ENCODE measurements around the gene GAL3ST3. TPM values are rescaled to one million over a fixed set of nuclear protein-coding genes. Genes with fewer than 3 reads are reported as not detected.

The GAL3ST3 gene
- polyA plus RNA-seq, 1 donor (not counting 4 experiments of a cell fraction or from before 2014, with no cell fraction given), result not detected

DNA sequence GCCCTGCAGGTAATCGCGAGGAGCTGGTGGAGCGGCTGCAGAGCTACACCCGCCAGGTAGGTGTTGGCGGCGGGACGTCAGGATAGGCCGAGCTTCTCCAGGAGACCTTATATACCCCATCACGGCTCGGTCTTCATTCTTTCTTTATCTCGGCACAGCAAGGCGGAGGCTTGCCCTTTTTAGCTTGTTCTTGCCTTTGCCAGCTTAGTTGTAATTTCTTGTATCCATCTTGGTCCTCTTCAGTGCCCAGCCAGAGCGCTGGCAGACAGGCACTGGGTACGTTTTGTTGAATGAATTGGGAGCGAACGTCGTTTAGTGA, 3.7 kb upstream of the GAL3ST3 start:
- dilution Hi-C loops (cut with MboI; ENCODE audit: extremely low pct_ligation_motif_present, low sequenced_read_pairs), result no loop called here
- FAIRE-seq (no peak), DNase-seq (ENCODE audit: low read depth, low spot score) (no peak)
- H3K4me3 ChIP-seq (ENCODE audit: control insufficient read depth in 2 of 3, extremely low read depth in 1 of 3, insufficient read depth in 2 of 3, low read depth in 1 of 3, low read length in 3 of 3), result peak overlapping the region; percentile 66 to 98 (median 94)
- H3K27ac ChIP-seq (ENCODE audit: control insufficient read depth, insufficient read depth, low read length), result peak overlapping the region; percentile 85
- TF ChIP-seq, protein P1, sequence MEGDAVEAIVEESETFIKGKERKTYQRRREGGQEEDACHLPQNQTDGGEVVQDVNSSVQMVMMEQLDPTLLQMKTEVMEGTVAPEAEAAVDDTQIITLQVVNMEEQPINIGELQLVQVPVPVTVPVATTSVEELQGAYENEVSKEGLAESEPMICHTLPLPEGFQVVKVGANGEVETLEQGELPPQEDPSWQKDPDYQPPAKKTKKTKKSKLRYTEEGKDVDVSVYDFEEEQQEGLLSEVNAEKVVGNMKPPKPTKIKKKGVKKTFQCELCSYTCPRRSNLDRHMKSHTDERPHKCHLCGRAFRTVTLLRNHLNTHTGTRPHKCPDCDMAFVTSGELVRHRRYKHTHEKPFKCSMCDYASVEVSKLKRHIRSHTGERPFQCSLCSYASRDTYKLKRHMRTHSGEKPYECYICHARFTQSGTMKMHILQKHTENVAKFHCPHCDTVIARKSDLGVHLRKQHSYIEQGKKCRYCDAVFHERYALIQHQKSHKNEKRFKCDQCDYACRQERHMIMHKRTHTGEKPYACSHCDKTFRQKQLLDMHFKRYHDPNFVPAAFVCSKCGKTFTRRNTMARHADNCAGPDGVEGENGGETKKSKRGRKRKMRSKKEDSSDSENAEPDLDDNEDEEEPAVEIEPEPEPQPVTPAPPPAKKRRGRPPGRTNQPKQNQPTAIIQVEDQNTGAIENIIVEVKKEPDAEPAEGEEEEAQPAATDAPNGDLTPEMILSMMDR (optimal IDR thresholded peaks at IDR 0.05 in 1 of 3, IDR thresholded peaks at IDR 0.05 in 1 of 3, conservative IDR thresholded peaks at IDR 0.05 in 1 of 3; ENCODE audit: extremely low read depth in 1 of 3, insufficient read depth in 2 of 3, low read length in 3 of 3), result no peak
- TF ChIP-seq EZH2 (IDR thresholded peaks at IDR 0.05; ENCODE audit: low read length), result no peak
- H3K4me2 ChIP-seq (ENCODE audit: control insufficient read depth, extremely low read depth, insufficient read depth, low read depth, low read length), result peak overlapping the region; percentile 59
- H4K20me1 ChIP-seq (ENCODE audit: control insufficient read depth, extremely low read depth, insufficient read depth, low read length), result no peaks in the 10 kb centered on the region
- peaks cover 35% of the 10 kb centered on the region for H3K79me2 ChIP-seq (ENCODE audit: control insufficient read depth, insufficient read depth, low read length)
- H3K27me3 ChIP-seq (ENCODE audit: control insufficient read depth, extremely low read depth, insufficient read depth, low read length), result peaks cover 4% of the 10 kb centered on the region
- H3K9me3 ChIP-seq (ENCODE audit: control insufficient read depth, low read depth, low read length), result no peaks in the 10 kb centered on the region
- H2AFZ ChIP-seq (ENCODE audit: control insufficient read depth, low read length), result peak overlapping the region; percentile 93
- peaks cover 16 to 27% of the 10 kb centered on the region in 2 experiments for H3K36me3 ChIP-seq (ENCODE audit: control insufficient read depth in 2 of 2, extremely low read depth in 1 of 2, insufficient read depth in 2 of 2, low read length in 2 of 2)
- H3K9me1 ChIP-seq (ENCODE audit: control insufficient read depth, extremely low read depth, insufficient read depth, low read length), result no peaks in the 10 kb centered on the region
- H3K9ac ChIP-seq (ENCODE audit: control insufficient read depth, extremely low read depth, insufficient read depth, low read length), result peak overlapping the region; percentile 94
- peaks cover 17% of the 10 kb centered on the region for H3K4me1 ChIP-seq (ENCODE audit: control insufficient read depth, extremely low read depth, insufficient read depth, low read length)

DNA sequence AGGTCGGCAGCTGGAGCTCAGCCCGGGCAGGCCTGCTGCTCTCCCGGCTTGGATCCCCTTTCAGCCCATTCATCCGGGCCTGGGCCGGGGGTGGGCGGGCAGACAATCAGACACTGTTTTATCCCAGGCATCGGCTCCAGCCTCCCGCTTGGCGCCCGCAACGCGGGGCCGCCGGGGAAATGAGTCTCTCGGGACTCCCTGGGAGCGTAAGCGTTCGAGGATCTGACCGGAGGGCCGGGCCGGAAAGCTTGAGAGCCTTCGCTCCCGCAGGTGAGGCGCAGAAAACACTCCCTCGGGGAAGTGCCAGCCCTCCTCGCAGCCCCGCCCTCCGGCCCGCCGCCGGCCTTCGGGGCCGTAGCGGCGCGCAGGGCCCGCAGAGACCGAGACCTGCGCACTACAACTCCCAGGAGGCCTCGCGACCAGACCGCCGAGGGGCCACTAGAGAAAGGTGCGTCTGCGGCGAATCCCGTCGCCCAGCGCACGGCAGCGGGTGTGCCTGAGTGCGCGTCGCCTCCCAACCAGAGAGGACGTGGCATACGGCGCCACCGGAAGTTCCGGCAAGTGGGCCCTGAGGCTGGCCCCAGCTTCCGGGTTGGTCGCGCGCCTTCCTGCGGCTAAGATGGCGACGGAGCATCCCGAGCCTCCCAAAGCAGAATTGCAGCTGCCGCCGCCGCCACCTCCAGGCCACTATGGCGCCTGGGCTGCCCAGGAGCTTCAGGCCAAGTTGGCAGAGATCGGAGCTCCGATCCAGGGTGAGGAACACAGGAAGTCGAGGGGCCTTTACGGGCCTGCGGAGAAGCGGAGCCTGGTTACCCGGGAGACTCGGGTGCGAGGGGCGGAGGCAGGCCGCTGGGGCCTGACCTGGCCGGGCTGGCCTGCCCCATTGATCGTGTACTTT, 3.1 kb upstream of the GAL3ST3 start, which contains the start of gene SF3B2:
Gene SF3B2 (plus strand): TSS at position 599 of the 898 bp plus-strand sequence. CDS start 21 bp downstream, at position 620.
- peak within 1 kb of the TSS; percentile 66 to 98 (median 94) for H3K4me3 ChIP-seq (ENCODE audit: control insufficient read depth in 2 of 3, extremely low read depth in 1 of 3, insufficient read depth in 2 of 3, low read depth in 1 of 3, low read length in 3 of 3)
- peak within 1 kb of the TSS; percentile 85 for H3K27ac ChIP-seq (ENCODE audit: control insufficient read depth, insufficient read depth, low read length)
- H3K4me1 ChIP-seq (ENCODE audit: control insufficient read depth, extremely low read depth, insufficient read depth, low read length), result peaks cover 17% of the 10 kb centered on the region
- H3K9me1 ChIP-seq (ENCODE audit: control insufficient read depth, extremely low read depth, insufficient read depth, low read length), result no peaks in the 10 kb centered on the region
- peak; percentile 92 for DNase-seq (ENCODE audit: low read depth, low spot score)
- peaks cover 12 to 22% of the 10 kb centered on the region in 2 experiments for H3K36me3 ChIP-seq (ENCODE audit: control insufficient read depth in 2 of 2, extremely low read depth in 1 of 2, insufficient read depth in 2 of 2, low read length in 2 of 2)
- H3K4me2 ChIP-seq (ENCODE audit: control insufficient read depth, extremely low read depth, insufficient read depth, low read depth, low read length), result peak within 1 kb of the TSS; percentile 90
- H3K79me2 ChIP-seq (ENCODE audit: control insufficient read depth, insufficient read depth, low read length), result peaks cover 35% of the 10 kb centered on the region
- FAIRE-seq, result no peak
- no peaks in the 10 kb centered on the region for H3K9me3 ChIP-seq (ENCODE audit: control insufficient read depth, low read depth, low read length)
- no peak for TF ChIP-seq EZH2 (IDR thresholded peaks at IDR 0.05; ENCODE audit: low read length)
- TF ChIP-seq, protein P1 (optimal IDR thresholded peaks at IDR 0.05 in 1 of 3, IDR thresholded peaks at IDR 0.05 in 1 of 3, conservative IDR thresholded peaks at IDR 0.05 in 1 of 3; ENCODE audit: extremely low read depth in 1 of 3, insufficient read depth in 2 of 3, low read length in 3 of 3), result no peak
- dilution Hi-C loops (cut with MboI; ENCODE audit: extremely low pct_ligation_motif_present, low sequenced_read_pairs), result no loop called here
- no peaks in the 10 kb centered on the region for H4K20me1 ChIP-seq (ENCODE audit: control insufficient read depth, extremely low read depth, insufficient read depth, low read length)
- peak within 1 kb of the TSS; percentile 93 for H2AFZ ChIP-seq (ENCODE audit: control insufficient read depth, low read length)
- H3K27me3 ChIP-seq (ENCODE audit: control insufficient read depth, extremely low read depth, insufficient read depth, low read length), result peaks cover 4% of the 10 kb centered on the region
- H3K9ac ChIP-seq (ENCODE audit: control insufficient read depth, extremely low read depth, insufficient read depth, low read length), result peak within 1 kb of the TSS; percentile 94

Data from keratinocyte (primary cell).